Neural cell (in vitro differentiated cells): ENCODE data around the gene ANAPC5. TPM values are rescaled to one million over a fixed set of nuclear protein-coding genes. Genes with fewer than 3 reads are reported as not detected.
"Not testable (repeated sequence)": the region's sequence is repeated elsewhere in the genome, so short reads cannot be mapped to it uniquely, and the experiment has no call there.

Experiments
- H2AFZ ChIP-seq: fragments of 200-600, 300-800 bp; sonication (generic), shearing (Covaris generic); 2 replicates; pipeline ENCODE4 v1.6.0; 2014; ENCODE audit warnings: low read depth, mild to moderate bottlenecking, antibody characterized with exemption, low read length, moderate library complexity
- H3F3A ChIP-seq: fragments of 200-600 bp; shearing (Covaris generic); 2 replicates; pipeline ENCODE4 v1.6.1; 2016; ENCODE audit warnings: mild to moderate bottlenecking, moderate library complexity, mixed read lengths, antibody characterized with exemption, low read length; ENCODE audit not compliant: insufficient read depth, poor library complexity, severe bottlenecking
- H3K27ac ChIP-seq: fragments of 200-600, 300-800 bp; sonication (generic), shearing (Covaris generic); 2 replicates; pipeline ENCODE4 v1.5.1; 2014; ENCODE audit warnings: mild to moderate bottlenecking, low read length, moderate library complexity
- H3K27me3 ChIP-seq: fragments of 300-800, 200-600 bp; sonication (generic), shearing (Covaris generic); 2 replicates; pipeline ENCODE4 v1.6.0; 2014; ENCODE audit warnings: mild to moderate bottlenecking, low read depth, low read length, moderate library complexity; ENCODE audit not compliant: insufficient read depth
- H3K36me3 ChIP-seq: fragments of 300-800, 200-600 bp; sonication (generic), shearing (Covaris generic); 2 replicates; pipeline ENCODE4 v1.5.1; 2014; ENCODE audit warnings: mild to moderate bottlenecking, antibody characterized with exemption, low read length, moderate library complexity; ENCODE audit not compliant: insufficient read depth
- H3K4me2 ChIP-seq: fragments of 300-800, 200-600 bp; sonication (generic), shearing (Covaris generic); 2 replicates; pipeline ENCODE4 v1.6.0; 2014; ENCODE audit warnings: mild to moderate bottlenecking, low read length
- H3K4me3 ChIP-seq: fragments of 300-800, 200-600 bp; sonication (generic), shearing (Covaris generic); 2 replicates; pipeline ENCODE4 v1.5.1; 2014; ENCODE audit warnings: mild to moderate bottlenecking, low read length, moderate library complexity
- H3K79me2 ChIP-seq: fragments of 200-600 bp; shearing (Covaris generic); replicated peaks from 2 replicates; pipeline ENCODE4 v1.6.0; 2014; ENCODE audit warnings: mild to moderate bottlenecking, low read length, moderate library complexity; ENCODE audit not compliant: insufficient read depth
- H3K9ac ChIP-seq: fragments of 300-800, 200-600 bp; sonication (generic), shearing (Covaris generic); 2 replicates; pipeline ENCODE4 v1.6.1; 2016; ENCODE audit warnings: mild to moderate bottlenecking, low read length, mixed read lengths
- H3K9me2 ChIP-seq: fragments of 200-600 bp; shearing (Covaris generic); 2 replicates; pipeline ENCODE4 v1.6.1; 2016; ENCODE audit warnings: mild to moderate bottlenecking, low read length, mixed read lengths; ENCODE audit not compliant: insufficient read depth
- H3K9me3 ChIP-seq: fragments of 200-600, 300-800 bp; sonication (generic), shearing (Covaris generic); 2 replicates; pipeline ENCODE4 v1.6.1; 2016; ENCODE audit warnings: mild to moderate bottlenecking, mixed run types, low read length, moderate library complexity, mixed read lengths
- H4K20me1 ChIP-seq: fragments of 200-600 bp; shearing (Covaris generic); 2 replicates; pipeline ENCODE4 v1.6.1; 2016; ENCODE audit warnings: mild to moderate bottlenecking, mixed run types; ENCODE audit not compliant: insufficient read depth
- CTCF ChIP-seq: fragments of 450-650 bp; IDR thresholded peaks from 2 replicates; pipeline ENCODE4 v1.5.1; 2014; ENCODE audit warnings: antibody characterized with exemption, mild to moderate bottlenecking, moderate library complexity; ENCODE audit not compliant: poor library complexity, severe bottlenecking
- EP300 ChIP-seq: fragments of 450-650 bp; conservative IDR thresholded peaks from 2 replicates; pipeline ENCODE4 v1.6.1; 2014; ENCODE audit warnings: antibody characterized with exemption, mild to moderate bottlenecking, moderate library complexity; ENCODE audit not compliant: poor library complexity, severe bottlenecking
- EZH2 ChIP-seq: fragments of 200-600, 300-800 bp; shearing (Covaris generic), sonication (generic); IDR thresholded peaks from 2 replicates; pipeline ENCODE4 v1.6.1; 2014; ENCODE audit warnings: antibody characterized with exemption, low read length, borderline replicate concordance, mild to moderate bottlenecking; ENCODE audit not compliant: insufficient read depth, poor library complexity, severe bottlenecking
- MXI1 ChIP-seq: fragments of 450-650 bp; conservative IDR thresholded peaks from 2 replicates; pipeline ENCODE4 v1.6.1; 2014; ENCODE audit warnings: antibody characterized with exemption, mild to moderate bottlenecking; ENCODE audit not compliant: poor library complexity, severe bottlenecking
- POLR2AphosphoS5 ChIP-seq: IDR thresholded peaks from 2 replicates; pipeline ENCODE4 v1.6.1; 2012
- RAD21 ChIP-seq: fragments of 450-650 bp; conservative IDR thresholded peaks from 2 replicates; pipeline ENCODE4 v1.6.1; 2014; ENCODE audit warnings: antibody characterized with exemption, mild to moderate bottlenecking, moderate library complexity
- REST ChIP-seq: IDR thresholded peaks from 2 replicates; pipeline ENCODE4 v1.6.1; 2012; ENCODE audit warnings: borderline replicate concordance
- SMC3 ChIP-seq: fragments of 450-650 bp; conservative IDR thresholded peaks from 2 replicates; pipeline ENCODE4 v1.6.1; 2014; ENCODE audit warnings: antibody characterized with exemption, mild to moderate bottlenecking, moderate library complexity; ENCODE audit not compliant: poor library complexity
- TAF1 ChIP-seq: IDR thresholded peaks from 2 replicates; pipeline ENCODE4 v1.6.1; 2012; ENCODE audit warnings: low read depth
- polyA plus RNA-seq: library from polyadenylated mRNA; depleted of rRNA; stranded (reverse); fragments of >200 nt; gene quantifications from 2 replicates; pipeline ENCODE4 v1.2.3, GENCODE V29; 2014

The ANAPC5 gene
- polyA plus RNA-seq, 1 donor from 2014 or later, result 272 TPM

GRCh38 chr12:121314431-121314830 lies 37.8 kb downstream of the ANAPC5 start:
- Histone ChIP-seq H3K27me3 (no peaks in the 10 kb centered on the region), H3K9ac (no peak overlapping the region), H3K4me2 (no peak overlapping the region), H3K9me3 (no peaks in the 10 kb centered on the region), H3K79me2 (no peaks in the 10 kb centered on the region), H3K27ac (no peak overlapping the region), H3K36me3 (no peaks in the 10 kb centered on the region), H4K20me1 (no peaks in the 10 kb centered on the region), H3K9me2 (no peaks in the 10 kb centered on the region), H3F3A (no peaks in the 10 kb centered on the region), H3K4me3 (no peak overlapping the region), H2AFZ (no peak overlapping the region)
- TF ChIP-seq POLR2AphosphoS5, result no peak
- no peak for TF ChIP-seq SMC3

- H3F3A ChIP-seq, result not testable (repeated sequence)
Observed at GRCh38 chr12:121310231-121310630, 42.0 kb downstream of the ANAPC5 start.

GRCh38 chr12:121307397-121307796 lies 44.8 kb downstream of the ANAPC5 start:
- H3K9me2 ChIP-seq, H3K27me3 ChIP-seq, H3K27ac ChIP-seq, H3F3A ChIP-seq, H3K4me3 ChIP-seq, H3K79me2 ChIP-seq, H3K9ac ChIP-seq, H3K9me3 ChIP-seq, H3K4me2 ChIP-seq, H2AFZ ChIP-seq, H4K20me1 ChIP-seq, H3K36me3 ChIP-seq: not testable (repeated sequence)

More at GRCh38 chr12:121310231-121310630, 42.0 kb downstream of the ANAPC5 start:
- H3K4me2 ChIP-seq, H3K9me3 ChIP-seq, H3K27me3 ChIP-seq, H3K79me2 ChIP-seq, H3K36me3 ChIP-seq, H4K20me1 ChIP-seq, H3K4me3 ChIP-seq, H3K9ac ChIP-seq, H3K9me2 ChIP-seq, H3K27ac ChIP-seq, H2AFZ ChIP-seq: not testable (repeated sequence)

- no peak overlapping the region for H3K4me3 ChIP-seq
- H3K9ac ChIP-seq, result no peak overlapping the region
- no peak for TF ChIP-seq CTCF
- no peak for TF ChIP-seq SMC3
- TF ChIP-seq POLR2AphosphoS5, result no peak
- TF ChIP-seq EP300, result no peak
- TF ChIP-seq RAD21, result no peak
- TF ChIP-seq EZH2, result no peak
- TF ChIP-seq MXI1, result no peak
- no peak for TF ChIP-seq TAF1
- no peak for TF ChIP-seq REST
- no peak overlapping the region for H3K27ac ChIP-seq
- no peaks in the 10 kb centered on the region for H3K9me2 ChIP-seq
- H2AFZ ChIP-seq, result no peak overlapping the region
- H3F3A ChIP-seq, result no peaks in the 10 kb centered on the region
- H3K9me3 ChIP-seq, result no peaks in the 10 kb centered on the region
- H3K27me3 ChIP-seq, result no peaks in the 10 kb centered on the region
- no peaks in the 10 kb centered on the region for H4K20me1 ChIP-seq
- H3K36me3 ChIP-seq, result no peaks in the 10 kb centered on the region
- no peak overlapping the region for H3K4me2 ChIP-seq
- H3K79me2 ChIP-seq, result no peaks in the 10 kb centered on the region
Observed at GRCh38 chr12:121304306-121304705, 47.9 kb downstream of the ANAPC5 start.
